ENCODE measurements around the gene DDX27.

DDX27 gene

GRCh38 chr20:49252556-49253350 lies 33.5 kb downstream of the DDX27 start:
- FAIRE-seq: no peak

- peak; percentile 56 for FAIRE-seq
These were observed 37.0 kb downstream of the DDX27 start for GRCh38 chr20:49256261-49256660.

- no peak for FAIRE-seq
These were observed 40.1 kb downstream of the DDX27 start for GRCh38 chr20:49259284-49259683.

- no peak for FAIRE-seq
These were observed 40.6 kb downstream of the DDX27 start for GRCh38 chr20:49259799-49260198.

GRCh38 chr20:49260218-49260617 lies 41.0 kb downstream of the DDX27 start:
- no peak for FAIRE-seq

- FAIRE-seq: no peak
These were observed 42.0 kb downstream of the DDX27 start for GRCh38 chr20:49261173-49261572.

GRCh38 chr20:49262444-49262843 lies 43.2 kb downstream of the DDX27 start:
- FAIRE-seq: no peak

GRCh38 chr20:49267327-49267726 lies 48.1 kb downstream of the DDX27 start:
- no peak for FAIRE-seq

- no peak for FAIRE-seq
These were observed 49.6 kb downstream of the DDX27 start for GRCh38 chr20:49268600-49269365.

- FAIRE-seq: no peak
These were observed 51.0 kb downstream of the DDX27 start for GRCh38 chr20:49270177-49270576.

- no peak for FAIRE-seq
These were observed 51.5 kb downstream of the DDX27 start for GRCh38 chr20:49270736-49271135.

- FAIRE-seq: no peak
These were observed 53.4 kb downstream of the DDX27 start for GRCh38 chr20:49272654-49273053.

- no peak for FAIRE-seq
These were observed 54.6 kb downstream of the DDX27 start for GRCh38 chr20:49273696-49274277.

GRCh38 chr20:49275216-49275615 lies 56.0 kb downstream of the DDX27 start:
- FAIRE-seq: no peak

GRCh38 chr20:49275636-49276035 lies 56.4 kb downstream of the DDX27 start:
- no peak for FAIRE-seq

- FAIRE-seq: peak; percentile 9
These were observed 57.1 kb downstream of the DDX27 start for GRCh38 chr20:49276161-49276960.

GRCh38 chr20:49276961-49277785 lies 58.0 kb downstream of the DDX27 start:
- no peak for FAIRE-seq

- no peak for FAIRE-seq
These were observed 58.5 kb downstream of the DDX27 start for GRCh38 chr20:49277786-49278035.

GRCh38 chr20:49278036-49278817 lies 59.0 kb downstream of the DDX27 start, which contains the start of gene ZNFX1:
ZNFX1 (minus strand) TSS chr20:49278057; CDS start chr20:49275839, 2,218 bp downstream.
- no peak for FAIRE-seq

- FAIRE-seq: no peak
These were observed 59.8 kb downstream of the DDX27 start for GRCh38 chr20:49278818-49279676.
